GM12801 (cell line): ENCODE data around the gene ARMH3.

Experiments
- TF ChIP-seq, protein P1 (sequence below): IDR thresholded peaks from one replicate; pipeline ENCODE4 v1.5.1; 2011; ENCODE audit warnings: control low read depth; ENCODE audit not compliant: insufficient read length; ENCODE audit errors: extremely low read depth

ARMH3 gene

DNA sequence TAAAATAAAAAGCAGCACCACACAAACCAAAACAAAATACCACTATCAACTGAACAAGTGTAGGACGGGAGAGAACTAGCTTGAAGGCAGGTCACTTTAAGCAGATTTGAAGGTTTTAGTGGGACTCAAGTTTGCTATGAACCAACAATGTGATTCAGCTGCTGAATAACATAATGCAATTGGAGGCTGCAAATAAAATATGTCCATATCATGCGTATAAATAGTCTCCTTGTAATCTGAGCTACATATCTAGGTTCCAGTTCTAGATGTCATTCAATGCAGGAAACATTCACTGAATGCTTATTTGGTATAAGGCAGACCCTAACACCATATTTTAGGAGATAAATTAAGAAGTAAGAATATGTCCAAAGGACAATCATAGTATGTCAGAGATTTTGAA lies 130.9 kb downstream of the ARMH3 start:
- TF ChIP-seq, protein P1, sequence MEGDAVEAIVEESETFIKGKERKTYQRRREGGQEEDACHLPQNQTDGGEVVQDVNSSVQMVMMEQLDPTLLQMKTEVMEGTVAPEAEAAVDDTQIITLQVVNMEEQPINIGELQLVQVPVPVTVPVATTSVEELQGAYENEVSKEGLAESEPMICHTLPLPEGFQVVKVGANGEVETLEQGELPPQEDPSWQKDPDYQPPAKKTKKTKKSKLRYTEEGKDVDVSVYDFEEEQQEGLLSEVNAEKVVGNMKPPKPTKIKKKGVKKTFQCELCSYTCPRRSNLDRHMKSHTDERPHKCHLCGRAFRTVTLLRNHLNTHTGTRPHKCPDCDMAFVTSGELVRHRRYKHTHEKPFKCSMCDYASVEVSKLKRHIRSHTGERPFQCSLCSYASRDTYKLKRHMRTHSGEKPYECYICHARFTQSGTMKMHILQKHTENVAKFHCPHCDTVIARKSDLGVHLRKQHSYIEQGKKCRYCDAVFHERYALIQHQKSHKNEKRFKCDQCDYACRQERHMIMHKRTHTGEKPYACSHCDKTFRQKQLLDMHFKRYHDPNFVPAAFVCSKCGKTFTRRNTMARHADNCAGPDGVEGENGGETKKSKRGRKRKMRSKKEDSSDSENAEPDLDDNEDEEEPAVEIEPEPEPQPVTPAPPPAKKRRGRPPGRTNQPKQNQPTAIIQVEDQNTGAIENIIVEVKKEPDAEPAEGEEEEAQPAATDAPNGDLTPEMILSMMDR: no peak

DNA sequence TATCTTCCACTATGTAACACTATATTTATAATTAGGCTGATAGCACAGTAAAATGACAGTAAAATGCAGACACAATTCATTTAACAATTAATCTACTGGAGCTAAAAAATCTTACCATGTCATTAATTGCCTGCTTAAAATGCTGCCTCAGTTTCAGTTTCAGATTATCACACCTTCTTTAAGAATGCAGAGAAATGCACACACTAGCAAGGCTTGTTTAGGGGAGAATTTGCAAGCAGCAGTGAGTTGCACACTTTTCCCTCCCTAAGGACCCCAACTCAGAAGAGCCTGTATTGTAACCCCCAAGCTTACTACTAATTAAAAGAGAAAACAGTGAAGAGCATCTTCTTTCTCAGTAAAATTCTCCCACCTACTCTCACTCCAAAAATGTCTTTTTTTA lies 132.7 kb downstream of the ARMH3 start:
- TF ChIP-seq, protein P1: no peak

DNA sequence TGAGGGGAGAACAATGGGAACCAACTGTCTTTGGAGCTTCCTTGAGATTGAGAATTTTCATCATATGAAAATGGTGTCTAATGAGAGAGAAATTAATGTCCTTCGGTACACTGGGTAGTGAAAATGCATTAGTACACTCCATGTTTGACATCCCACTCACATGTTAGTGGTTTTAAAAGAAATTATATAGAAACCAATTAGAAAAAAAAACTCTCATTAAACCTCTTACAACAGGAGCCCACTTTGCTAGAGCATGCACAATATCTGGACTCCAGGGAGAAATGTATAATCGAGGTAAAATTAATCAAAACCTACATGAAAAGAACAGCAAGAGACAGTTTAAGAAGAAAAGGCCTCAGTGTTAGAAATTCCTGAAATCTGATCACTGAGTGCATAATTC lies 133.1 kb downstream of the ARMH3 start:
- TF ChIP-seq, protein P1: no peak

DNA sequence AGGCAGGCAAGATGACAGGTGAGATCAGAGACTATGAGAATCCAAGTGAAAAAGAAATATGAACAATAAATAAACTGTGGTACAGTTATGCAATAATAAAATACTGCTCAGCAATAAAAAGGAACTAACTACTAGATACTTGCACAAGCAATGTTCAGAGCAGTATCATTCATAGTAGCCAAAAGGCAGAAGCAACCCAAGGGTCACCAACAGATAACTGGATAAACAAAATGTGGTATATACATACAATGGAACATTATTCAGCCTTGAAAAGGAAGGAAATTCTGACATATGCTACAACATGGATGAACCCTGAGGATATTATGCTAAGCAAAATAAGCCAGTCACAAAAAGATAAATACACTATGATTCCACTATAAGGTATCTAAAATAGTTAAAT lies 135.4 kb downstream of the ARMH3 start:
- TF ChIP-seq, protein P1: no peak

DNA sequence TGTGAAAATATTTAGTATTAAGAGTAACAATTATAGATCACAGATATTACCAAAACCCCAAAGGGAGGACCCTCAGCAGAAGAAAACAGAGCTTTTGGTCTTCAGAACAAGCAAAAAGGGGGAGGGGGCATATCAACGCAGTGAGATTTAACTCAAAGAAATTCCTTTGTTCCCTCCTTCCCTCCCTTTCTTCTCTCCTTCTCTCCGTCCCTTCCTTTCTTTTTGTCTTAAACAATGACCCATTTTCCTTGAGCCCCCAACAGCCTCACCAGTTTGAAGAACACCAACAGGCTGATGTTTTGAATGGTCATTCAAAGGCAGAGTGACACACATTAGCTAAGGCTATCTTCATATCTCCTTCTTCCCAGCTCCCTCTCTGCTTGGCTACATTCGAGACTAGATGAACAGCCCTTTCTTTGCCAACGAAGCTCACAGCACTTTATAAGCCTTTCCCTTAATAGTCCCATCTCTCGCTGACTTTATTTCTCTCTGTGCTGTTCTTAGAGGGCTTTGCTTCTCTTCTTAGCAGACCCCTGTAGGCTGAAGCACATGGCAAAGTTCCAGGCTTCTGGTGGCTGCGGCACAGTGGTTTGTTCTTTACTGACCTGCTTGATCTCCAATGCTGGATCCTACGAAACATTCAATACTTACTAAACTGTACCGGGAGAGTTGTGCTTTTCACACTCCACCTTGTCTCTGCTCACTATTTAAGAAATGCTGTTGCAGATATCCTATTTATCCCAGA lies 136.8 kb downstream of the ARMH3 start:
- TF ChIP-seq, protein P1: no peak

DNA sequence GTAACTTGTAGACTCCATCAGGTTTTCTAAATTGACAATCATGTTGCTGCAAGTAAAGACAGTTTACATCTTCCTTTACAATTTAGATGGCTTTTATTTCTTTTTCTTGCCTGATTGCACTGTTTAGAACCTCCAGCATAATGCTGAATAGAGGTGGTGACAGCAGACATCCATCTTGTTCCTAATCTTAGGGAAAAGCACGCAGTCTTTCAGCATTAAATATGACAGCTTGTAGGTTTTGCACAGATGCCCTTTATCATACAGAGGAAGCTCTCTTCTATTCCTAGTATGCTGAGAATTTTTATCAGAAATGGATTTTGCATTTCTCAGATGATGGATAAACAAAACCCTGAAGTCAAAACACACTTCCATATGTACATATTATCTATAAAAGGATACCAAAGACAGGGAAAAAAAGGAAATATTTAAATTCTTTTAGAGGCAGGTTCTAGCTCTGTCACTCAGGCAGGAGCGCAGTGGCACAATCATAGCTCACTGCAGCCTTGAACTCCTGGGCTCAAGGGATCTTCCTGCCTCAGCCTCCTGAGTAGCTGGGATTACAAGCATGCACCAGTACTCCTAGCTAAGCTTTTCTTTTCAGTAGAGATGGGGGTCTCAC lies 143.3 kb downstream of the ARMH3 start:
- TF ChIP-seq, protein P1: no peak

DNA sequence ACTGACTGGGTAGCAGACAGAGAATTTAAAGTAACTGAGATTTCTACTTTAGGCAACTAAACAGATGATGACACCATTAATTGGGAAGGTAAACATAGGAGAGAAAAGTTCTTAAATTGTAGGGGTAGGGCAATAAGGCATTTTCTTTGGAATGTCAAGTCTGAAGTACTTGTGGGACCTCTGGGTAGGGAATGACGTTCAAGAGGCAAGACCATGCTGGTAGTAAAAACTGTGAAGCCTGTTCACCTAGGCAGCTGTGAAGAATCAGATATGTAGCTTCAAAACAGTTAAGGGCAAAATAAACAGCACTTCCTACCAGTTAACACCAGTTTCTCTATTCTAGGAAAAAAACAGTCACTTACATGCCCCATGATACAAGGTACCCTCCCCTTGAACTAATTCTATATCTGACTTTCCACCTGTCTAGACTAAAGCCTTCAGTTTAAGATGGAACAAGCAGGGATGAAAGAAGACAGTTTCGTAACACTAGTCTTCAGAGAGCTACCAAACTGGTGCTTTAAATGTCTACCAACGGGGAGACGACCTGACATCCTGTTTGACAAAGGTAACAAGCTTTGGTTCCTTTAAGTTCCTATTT lies 149.3 kb downstream of the ARMH3 start:
- TF ChIP-seq, protein P1: no peak
